NCI-H1048 (cell line): ENCODE data around the gene LTO1.
"Not testable (repeated sequence)": the region's sequence is repeated elsewhere in the genome, so short reads cannot be mapped to it uniquely, and the experiment has no call there.

Experiments
- DNase-seq: peaks from one replicate; lab custom pipeline; 2025; lab: John Stamatoyannopoulos, UW

LTO1 gene

GRCh38 chr11:69634590-69634989 lies 40.6 kb downstream of the LTO1 start:
- no peak for DNase-seq

GRCh38 chr11:69634069-69634468 lies 41.1 kb downstream of the LTO1 start:
- no peak for DNase-seq

- DNase-seq = no peak
Observed at GRCh38 chr11:69632900-69633299, 42.3 kb downstream of the LTO1 start.

- no peak for DNase-seq
Observed at GRCh38 chr11:69630424-69630823, 44.7 kb downstream of the LTO1 start.

GRCh38 chr11:69630017-69630416 lies 45.1 kb downstream of the LTO1 start:
- DNase-seq = no peak

GRCh38 chr11:69627551-69627950 lies 47.6 kb downstream of the LTO1 start:
- no peak for DNase-seq

- no peak for DNase-seq
Observed at GRCh38 chr11:69625476-69625875, 49.7 kb downstream of the LTO1 start.

GRCh38 chr11:69624293-69624692 lies 50.9 kb downstream of the LTO1 start:
- DNase-seq = no peak

- DNase-seq = not testable (repeated sequence)
Observed at GRCh38 chr11:69622097-69622681, 53.0 kb downstream of the LTO1 start.

- no peak for DNase-seq
Observed at GRCh38 chr11:69620683-69621290, 54.4 kb downstream of the LTO1 start.

- no peak for DNase-seq
Observed at GRCh38 chr11:69618237-69618636, 56.9 kb downstream of the LTO1 start.

- no peak for DNase-seq
Observed at GRCh38 chr11:69617682-69618081, 57.5 kb downstream of the LTO1 start.

- no peak for DNase-seq
Observed at GRCh38 chr11:69617220-69617619, 57.9 kb downstream of the LTO1 start.
